IPS-15b (cell line): ENCODE data around the gene TOPBP1.
A peak's percentile ranks its signal among the peaks of the same experiment; 100 is the strongest.

Experiments
- H3K27me3 ChIP-seq: one replicate; pipeline ENCODE4 v1.6.1; 2013; ENCODE audit warnings: low read length; ENCODE audit not compliant: control insufficient read depth, insufficient read depth
- H3K36me3 ChIP-seq: one replicate; pipeline ENCODE4 v1.6.1; 2013; ENCODE audit warnings: low read length; ENCODE audit not compliant: control insufficient read depth, insufficient read depth
- H3K4me1 ChIP-seq: one replicate; pipeline ENCODE4 v1.6.1; 2013; ENCODE audit warnings: mild to moderate bottlenecking, low read length; ENCODE audit not compliant: control insufficient read depth, insufficient read depth
- H3K4me3 ChIP-seq: one replicate; pipeline ENCODE4 v1.5.1; 2013; ENCODE audit warnings: low read depth, low read length
- H3K9ac ChIP-seq: one replicate; pipeline ENCODE4 v1.6.1; 2013; ENCODE audit warnings: low read depth, mild to moderate bottlenecking, low read length
- H3K9me3 ChIP-seq: one replicate; pipeline ENCODE4 v1.6.1; 2013; ENCODE audit warnings: mild to moderate bottlenecking, low read length; ENCODE audit not compliant: control insufficient read depth, insufficient read depth

Gene TOPBP1

DNA sequence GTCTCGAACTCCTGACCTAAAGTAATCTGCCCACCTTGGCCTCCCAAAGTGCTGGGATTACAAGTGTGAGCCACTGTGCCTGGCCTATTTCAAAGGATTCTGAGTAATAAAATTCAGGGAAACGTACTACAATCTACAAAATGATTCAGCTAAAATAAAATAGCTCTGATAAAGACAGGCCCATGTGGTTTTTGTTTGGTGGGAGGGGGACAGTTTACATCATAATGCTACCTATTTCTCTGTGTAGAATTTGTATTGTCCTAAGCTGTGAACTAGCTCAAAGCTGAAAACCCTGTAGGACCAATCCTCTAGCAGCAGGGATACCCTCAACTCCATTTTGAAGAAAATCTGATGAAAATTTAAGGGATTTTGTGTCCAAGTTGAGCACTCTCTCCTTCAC, 62.5 kb downstream of the TOPBP1 start:
- Histone ChIP-seq H3K27me3 (no peaks in the 10 kb centered on the region), H3K9me3 (no peaks in the 10 kb centered on the region), H3K4me3 (no peak overlapping the region), H3K9ac (no peak overlapping the region), H3K4me1 (peaks cover 4% of the 10 kb centered on the region), H3K36me3 (no peaks in the 10 kb centered on the region)

DNA sequence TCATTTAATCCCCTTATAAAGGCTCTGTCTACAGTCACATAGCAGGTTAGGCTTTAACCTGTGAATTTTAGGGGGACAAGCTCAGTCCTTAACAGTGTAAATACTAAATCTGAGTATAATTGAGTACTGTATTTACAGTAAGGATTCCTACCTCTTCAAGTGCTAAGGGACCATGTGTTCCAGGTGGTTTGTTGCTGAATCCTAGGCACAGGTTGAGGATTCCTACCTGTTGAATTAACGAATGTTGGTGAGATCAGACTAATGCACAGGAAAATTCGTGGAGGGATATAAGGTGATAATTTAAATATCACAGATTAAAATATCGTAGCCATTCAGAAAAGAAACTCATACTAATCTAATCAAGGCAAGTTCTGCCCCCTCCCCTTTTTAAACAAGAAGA, 63.3 kb downstream of the TOPBP1 start:
- H3K27me3 ChIP-seq = no peaks in the 10 kb centered on the region
- H3K4me3 ChIP-seq = no peak overlapping the region
- H3K9me3 ChIP-seq = no peaks in the 10 kb centered on the region
- peaks cover 4% of the 10 kb centered on the region for H3K4me1 ChIP-seq
- no peak overlapping the region for H3K9ac ChIP-seq
- no peaks in the 10 kb centered on the region for H3K36me3 ChIP-seq

DNA sequence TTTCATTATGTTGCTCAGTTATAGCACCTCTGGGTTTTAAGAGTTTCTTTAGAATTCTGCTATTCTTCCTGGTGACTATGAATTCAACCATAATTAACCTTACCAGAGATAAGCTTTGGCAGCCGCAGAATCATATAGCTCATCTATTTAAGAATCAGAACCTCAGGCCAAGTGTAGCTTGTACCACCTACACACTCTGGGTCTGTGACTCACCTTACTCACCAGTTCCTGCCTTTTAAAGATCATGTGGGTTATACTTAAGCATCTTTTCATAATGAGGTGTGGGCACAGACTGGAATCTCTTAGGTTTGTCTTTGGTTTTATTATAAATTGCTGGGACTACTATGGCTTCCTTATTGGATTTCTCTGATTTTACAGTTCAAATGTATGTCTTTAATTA, 66.4 kb downstream of the TOPBP1 start:
- no peaks in the 10 kb centered on the region for H3K9me3 ChIP-seq
- H3K9ac ChIP-seq = no peak overlapping the region
- H3K4me3 ChIP-seq = no peak overlapping the region

DNA sequence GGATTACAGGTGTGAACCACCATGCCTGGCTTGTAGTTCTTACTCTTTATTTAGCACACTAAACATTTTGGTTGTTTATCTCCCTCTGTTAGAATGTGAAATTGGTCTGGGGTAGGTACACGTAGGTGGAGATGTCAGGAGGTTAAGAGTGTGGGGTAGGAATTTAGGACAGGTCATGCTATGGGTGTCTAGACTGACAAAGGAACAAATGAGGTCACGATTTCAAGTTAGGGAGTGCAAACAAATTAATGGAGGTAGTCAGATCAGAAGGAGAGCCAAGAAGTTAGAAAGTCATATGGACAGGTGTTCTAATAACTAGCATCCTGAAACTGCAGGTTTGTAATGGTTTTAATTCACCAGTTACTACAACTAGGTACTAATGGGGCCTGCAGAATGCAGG, 68.5 kb downstream of the TOPBP1 start:
- H3K4me1 ChIP-seq = no peaks in the 10 kb centered on the region
- no peak overlapping the region for H3K4me3 ChIP-seq
- H3K27me3 ChIP-seq = no peaks in the 10 kb centered on the region
- peaks cover 8% of the 10 kb centered on the region for H3K36me3 ChIP-seq
- H3K9me3 ChIP-seq = no peaks in the 10 kb centered on the region
- no peak overlapping the region for H3K9ac ChIP-seq

More for the DNA sequence above, 66.4 kb downstream of the TOPBP1 start:
- H3K4me1 ChIP-seq = peaks cover 4% of the 10 kb centered on the region
- H3K36me3 ChIP-seq = no peaks in the 10 kb centered on the region
- no peaks in the 10 kb centered on the region for H3K27me3 ChIP-seq

DNA sequence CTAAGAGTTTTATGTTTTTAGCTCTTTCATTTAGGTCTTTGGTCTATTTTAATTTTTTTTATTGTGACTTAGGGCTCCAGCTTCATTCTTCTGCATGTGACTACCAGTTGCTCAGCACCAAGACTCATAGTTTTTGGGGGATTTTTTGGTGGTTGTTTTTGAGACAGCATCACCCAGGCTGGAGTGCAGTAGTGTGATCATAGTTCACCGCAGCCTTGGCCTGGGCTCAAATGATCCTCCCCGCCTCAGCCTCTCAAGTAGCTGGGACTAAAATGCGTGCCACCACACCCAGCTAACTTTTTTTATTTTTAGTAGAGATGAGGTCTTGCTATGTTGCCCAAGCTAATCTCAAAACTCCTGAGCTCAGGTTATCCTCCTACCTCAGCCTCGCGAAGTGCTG, 68.9 kb downstream of the TOPBP1 start:
- H3K4me1 ChIP-seq = no peaks in the 10 kb centered on the region
- peaks cover 12% of the 10 kb centered on the region for H3K36me3 ChIP-seq
- H3K9ac ChIP-seq = no peak overlapping the region
- no peak overlapping the region for H3K4me3 ChIP-seq
- H3K9me3 ChIP-seq = no peaks in the 10 kb centered on the region
- H3K27me3 ChIP-seq = no peaks in the 10 kb centered on the region

DNA sequence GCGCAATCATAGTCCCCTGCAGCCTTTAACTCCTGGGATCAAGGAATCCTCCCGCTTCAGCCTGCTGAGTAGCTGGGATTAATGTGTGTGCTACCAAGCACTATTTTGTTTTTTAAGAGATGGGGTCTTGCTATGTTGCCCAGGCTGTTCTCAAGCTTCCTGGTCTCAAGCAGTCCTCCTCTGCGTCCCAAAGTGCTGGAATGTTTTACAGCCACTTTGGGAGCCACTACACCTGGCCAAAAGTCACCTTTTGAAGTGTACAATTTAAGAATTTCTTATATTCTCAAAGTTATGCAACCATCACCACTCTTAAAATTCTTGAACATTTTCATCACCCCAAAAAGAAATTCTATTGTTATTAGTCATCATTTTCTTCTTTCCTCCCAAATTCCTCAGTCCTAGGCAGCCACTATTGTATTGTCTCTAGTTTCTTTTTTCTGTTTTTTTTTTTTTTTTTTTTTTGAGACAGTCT, 70.4 kb downstream of the TOPBP1 start:
- Histone ChIP-seq H3K9ac (no peak overlapping the region), H3K4me3 (no peak overlapping the region), H3K4me1 (no peaks in the 10 kb centered on the region), H3K36me3 (peaks cover 19% of the 10 kb centered on the region), H3K27me3 (no peaks in the 10 kb centered on the region), H3K9me3 (no peaks in the 10 kb centered on the region)

DNA sequence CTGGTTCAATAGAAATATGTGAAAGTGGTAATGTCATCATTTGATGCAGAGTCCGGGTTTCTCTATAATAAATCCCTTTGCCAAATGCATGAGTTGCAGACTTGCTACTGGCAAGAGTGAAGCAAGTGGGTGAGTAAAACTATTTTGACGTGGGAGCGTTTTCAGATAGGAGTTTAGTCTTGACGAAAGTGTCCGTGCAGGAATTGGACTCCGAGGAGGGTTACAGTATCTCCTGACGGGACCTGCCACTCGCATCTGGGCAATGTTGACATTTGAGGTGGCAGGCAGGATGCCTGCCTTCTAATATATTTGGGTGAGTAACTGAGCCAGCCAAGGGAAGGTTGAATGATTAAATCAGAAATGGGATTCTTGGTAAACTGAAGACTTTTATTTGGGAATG, 72.2 kb downstream of the TOPBP1 start:
- Histone ChIP-seq H3K4me1 (no peaks in the 10 kb centered on the region), H3K36me3 (peaks cover 33% of the 10 kb centered on the region), H3K27me3 (no peaks in the 10 kb centered on the region), H3K9ac (no peak overlapping the region), H3K9me3 (no peaks in the 10 kb centered on the region), H3K4me3 (no peak overlapping the region)

DNA sequence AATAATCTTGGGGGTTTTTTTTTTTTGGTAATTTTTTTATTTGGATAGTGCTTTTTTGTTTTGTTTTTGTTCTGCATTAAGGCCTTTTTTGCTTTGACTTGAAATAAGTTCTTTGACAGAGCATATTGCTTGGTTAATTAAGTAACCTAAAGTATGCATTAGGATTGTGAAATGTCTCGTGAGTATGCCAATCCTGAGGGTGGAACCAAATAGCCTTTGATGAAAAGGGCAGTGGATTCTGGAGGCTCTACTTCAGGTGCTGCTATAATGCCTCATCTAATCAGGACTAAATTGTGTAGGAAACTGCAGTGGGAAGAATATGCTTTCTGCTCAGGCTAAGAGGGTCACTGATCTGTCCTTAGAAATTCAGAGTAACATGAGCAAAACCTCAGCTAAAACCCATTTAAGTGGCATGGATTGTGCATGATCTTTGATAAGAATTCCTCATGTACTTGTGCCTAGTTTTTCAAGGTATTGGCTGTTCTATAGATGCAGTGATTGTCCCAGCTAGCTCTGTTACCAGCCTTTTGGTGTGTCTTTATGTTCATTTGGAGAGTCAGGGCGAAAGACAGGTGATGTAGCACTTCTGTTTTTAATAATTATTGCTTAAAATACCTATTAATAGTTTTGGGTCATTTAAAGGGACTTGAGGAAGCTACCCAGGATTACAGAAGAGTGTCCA, 72.8 kb downstream of the TOPBP1 start:
- H3K27me3 ChIP-seq = no peaks in the 10 kb centered on the region
- no peaks in the 10 kb centered on the region for H3K9me3 ChIP-seq
- no peak overlapping the region for H3K9ac ChIP-seq
- H3K36me3 ChIP-seq = peaks cover 37% of the 10 kb centered on the region
- H3K4me1 ChIP-seq = no peaks in the 10 kb centered on the region
- no peak overlapping the region for H3K4me3 ChIP-seq

DNA sequence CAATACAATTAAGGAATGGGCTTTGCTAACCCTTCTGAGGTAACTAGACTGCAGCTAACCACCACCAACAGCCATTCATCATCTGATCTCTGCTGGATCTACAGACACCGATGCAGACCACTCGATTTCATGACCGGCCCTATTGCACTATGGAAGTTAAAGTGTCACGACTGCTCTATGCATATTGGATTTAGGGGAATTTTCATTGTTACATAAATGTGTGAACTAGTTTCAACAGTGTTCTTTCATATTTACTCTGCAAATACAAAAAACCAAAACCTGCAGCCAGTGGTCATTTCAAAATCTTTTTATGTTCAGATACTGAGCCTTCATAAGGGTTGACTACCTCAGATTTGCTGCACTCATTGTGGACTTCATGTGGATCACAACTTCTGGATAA, 73.7 kb downstream of the TOPBP1 start:
- Histone ChIP-seq H3K36me3 (peaks cover 37% of the 10 kb centered on the region), H3K9me3 (no peaks in the 10 kb centered on the region), H3K4me1 (no peaks in the 10 kb centered on the region), H3K27me3 (no peaks in the 10 kb centered on the region), H3K4me3 (no peak overlapping the region), H3K9ac (no peak overlapping the region)

DNA sequence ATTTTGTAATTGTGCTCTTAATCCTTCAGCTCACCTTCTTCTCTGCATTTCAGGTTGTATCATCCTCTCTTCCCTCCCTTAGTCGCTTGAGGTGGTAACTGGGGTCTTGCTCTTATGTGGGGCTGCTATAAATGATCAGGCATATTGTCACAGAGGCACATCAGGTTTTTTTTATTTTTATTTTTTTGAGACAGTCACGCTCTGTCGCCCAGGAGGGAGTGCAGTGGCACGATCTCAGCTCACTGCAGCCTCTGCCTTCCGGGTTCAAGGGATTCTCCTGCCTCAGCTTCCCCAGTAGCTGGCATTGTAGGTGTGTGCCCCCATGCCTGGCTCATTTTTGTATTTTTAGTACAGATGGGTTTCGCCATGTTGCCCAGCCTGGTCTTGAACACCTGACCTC, 78.3 kb downstream of the TOPBP1 start:
- H3K27me3 ChIP-seq = no peaks in the 10 kb centered on the region
- H3K36me3 ChIP-seq = peaks cover 37% of the 10 kb centered on the region
- H3K4me1 ChIP-seq = peaks cover 2% of the 10 kb centered on the region
- H3K9ac ChIP-seq = no peak overlapping the region
- no peak overlapping the region for H3K4me3 ChIP-seq
- no peaks in the 10 kb centered on the region for H3K9me3 ChIP-seq

DNA sequence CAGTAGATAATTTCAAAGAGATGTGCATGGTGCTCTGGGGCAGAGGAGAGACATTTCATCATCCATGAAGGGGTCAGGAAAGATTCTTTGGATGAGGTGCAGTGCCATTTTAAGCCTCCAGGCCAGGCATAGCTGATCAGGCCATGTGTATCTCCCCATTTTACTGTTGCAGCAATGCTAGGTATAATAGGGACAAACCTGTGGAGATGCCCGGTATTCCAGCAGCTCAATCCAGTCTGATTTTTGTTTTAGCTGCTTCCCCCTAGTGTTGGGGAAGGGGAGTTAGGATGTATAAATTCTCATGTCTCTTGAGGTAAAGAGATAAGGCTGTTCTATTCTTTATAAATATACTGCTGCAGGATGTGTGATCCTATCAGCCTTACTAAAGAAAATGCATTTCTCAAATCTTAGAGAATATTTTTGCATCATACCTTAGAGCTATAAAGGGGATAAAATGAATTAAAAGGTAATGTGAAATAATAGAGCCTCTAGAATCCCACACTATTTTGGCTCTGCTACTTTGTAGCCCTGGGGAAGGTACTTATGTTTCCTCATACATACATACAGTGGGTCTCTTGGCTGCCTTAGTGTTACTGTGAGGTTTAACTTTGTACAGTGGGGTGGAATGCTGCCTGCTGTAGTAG, 83.1 kb downstream of the TOPBP1 start:
- H3K4me3 ChIP-seq = no peak overlapping the region
- H3K9ac ChIP-seq = no peak overlapping the region
- H3K4me1 ChIP-seq = peaks cover 7% of the 10 kb centered on the region
- no peaks in the 10 kb centered on the region for H3K9me3 ChIP-seq
- H3K36me3 ChIP-seq = peaks cover 15% of the 10 kb centered on the region
- no peaks in the 10 kb centered on the region for H3K27me3 ChIP-seq

DNA sequence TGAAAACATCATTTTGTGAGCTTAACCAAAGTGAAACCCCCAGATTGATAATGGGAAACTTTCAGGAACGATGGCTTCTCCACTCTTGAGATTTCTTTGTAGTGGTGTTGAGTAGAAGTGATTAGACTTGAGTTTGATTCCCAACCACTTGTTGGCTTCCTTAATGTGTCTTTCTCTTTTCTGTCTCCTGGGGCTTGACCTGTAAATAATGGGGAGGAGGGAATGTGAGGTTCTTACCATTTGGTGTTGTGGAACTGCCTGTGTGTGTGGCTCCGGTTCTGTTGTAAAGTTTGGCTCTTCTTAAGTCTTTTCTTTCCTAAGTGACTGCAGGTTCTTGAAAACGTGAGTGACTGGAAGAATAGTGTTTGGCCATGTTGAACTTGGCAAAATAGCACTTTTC, 85.6 kb downstream of the TOPBP1 start:
- Histone ChIP-seq H3K4me3 (peak overlapping the region; percentile 90), H3K4me1 (peaks cover 10% of the 10 kb centered on the region), H3K9me3 (no peaks in the 10 kb centered on the region), H3K27me3 (no peaks in the 10 kb centered on the region), H3K36me3 (peaks cover 10% of the 10 kb centered on the region), H3K9ac (no peak overlapping the region)
